A673 (cell line): Measurements from ENCODE around the gene BFSP2. TPM values are rescaled to one million over a fixed set of nuclear protein-coding genes. Genes with fewer than 3 reads are reported as not detected.
A peak's percentile ranks its signal among the peaks of the same experiment; 100 is the strongest.
"Not testable (repeated sequence)": the region's sequence is repeated elsewhere in the genome, so short reads cannot be mapped to it uniquely, and the experiment has no call there.

Experiments
- BruUV-seq: library from RNA; stranded (reverse); fragments of 400-500 nt; replicated peaks from 2 replicates; lab custom pipeline; 2021; lab: Mats Ljungman, UMichigan
- CTCF ChIA-PET: fragments of 300-600 bp; sonication (Branson Sonifier 250); formaldehyde crosslinking; loops from one replicate; lab custom pipeline; 2022; ENCODE audit warnings: antibody characterized with exemption; lab: Charles Lee
- POLR2A ChIA-PET: fragments of 300-600 bp; sonication (Branson Sonifier 250); formaldehyde crosslinking; loops from one replicate; lab custom pipeline; 2022; ENCODE audit warnings: antibody characterized with exemption; ENCODE audit not compliant: low non-redundant PET; lab: Charles Lee
- DNase-seq: peaks from one replicate; pipeline ENCODE4 v3.0.0-alpha.2; 2015; ENCODE audit warnings: low spot score
- H3K27ac ChIP-seq: fragments of 200-600 bp; sonication (generic); 2 replicates; pipeline ENCODE4 v1.5.1; 2016; ENCODE audit warnings: mixed run types, low read depth, mild to moderate bottlenecking, mixed read lengths, antibody characterized with exemption, low read length; ENCODE audit not compliant: poor library complexity, severe bottlenecking
- H3K27me3 ChIP-seq: fragments of 200-600 bp; sonication (generic); replicated peaks from 2 replicates; pipeline ENCODE4 v1.6.1; 2017; ENCODE audit warnings: mixed run types, low read depth, mild to moderate bottlenecking, mixed read lengths, antibody characterized with exemption, low read length; ENCODE audit not compliant: insufficient read depth, poor library complexity
- H3K36me3 ChIP-seq: fragments of 200-600 bp; sonication (generic); 2 replicates; pipeline ENCODE4 v1.6.1; 2016; ENCODE audit warnings: mixed run types, mild to moderate bottlenecking, mixed read lengths, antibody characterized with exemption, low read length; ENCODE audit not compliant: insufficient read depth, poor library complexity, severe bottlenecking
- H3K4me1 ChIP-seq: fragments of 200-600 bp; sonication (generic); 2 replicates; pipeline ENCODE4 v1.6.1; 2017; ENCODE audit warnings: mixed run types, mild to moderate bottlenecking, mixed read lengths, antibody characterized with exemption, low read length; ENCODE audit not compliant: insufficient read depth, poor library complexity, severe bottlenecking
- H3K4me3 ChIP-seq: fragments of 200-600 bp; sonication (generic); 2 replicates; pipeline ENCODE4 v1.5.1; 2016; ENCODE audit warnings: low read depth, mixed run types, mild to moderate bottlenecking, mixed read lengths, low read length; ENCODE audit not compliant: poor library complexity, severe bottlenecking
- H3K9me3 ChIP-seq: fragments of 200-600 bp; sonication (generic); 2 replicates; pipeline ENCODE4 v1.6.1; 2016; ENCODE audit warnings: mixed run types, low read depth, mild to moderate bottlenecking, mixed read lengths, antibody characterized with exemption, low read length; ENCODE audit not compliant: poor library complexity, severe bottlenecking
- EZH2 ChIP-seq: fragments of 200-600 bp; sonication (generic); IDR thresholded peaks from 2 replicates; pipeline ENCODE4 v1.6.1; 2017; ENCODE audit warnings: borderline replicate concordance, low read depth, mild to moderate bottlenecking, mixed read lengths, antibody characterized with exemption, low read length; ENCODE audit not compliant: poor library complexity, severe bottlenecking
- intact Hi-C: fragments of 100-400 bp; cut with micrococcal nuclease; formaldehyde crosslinking; loops from one replicate; pipeline ENCODE4 v1.10.0; 2022; ENCODE audit not compliant: unreplicated experiment
- total RNA-seq: library from RNA; stranded (reverse); gene quantifications from 2 replicates; pipeline ENCODE4 v1.2.3, GENCODE V29; 2021
- TF ChIP-seq, protein P1 (sequence below): fragments of 300-800, 200-600 bp; sonication (generic); conservative IDR thresholded peaks from 2 replicates; pipeline ENCODE4 v1.5.1; 2017; ENCODE audit warnings: low read depth, mild to moderate bottlenecking, antibody characterized with exemption, low read length, moderate library complexity, mixed read lengths

BFSP2 gene
- total RNA-seq, 1 experiment from 2014 or later = not detected

DNA sequence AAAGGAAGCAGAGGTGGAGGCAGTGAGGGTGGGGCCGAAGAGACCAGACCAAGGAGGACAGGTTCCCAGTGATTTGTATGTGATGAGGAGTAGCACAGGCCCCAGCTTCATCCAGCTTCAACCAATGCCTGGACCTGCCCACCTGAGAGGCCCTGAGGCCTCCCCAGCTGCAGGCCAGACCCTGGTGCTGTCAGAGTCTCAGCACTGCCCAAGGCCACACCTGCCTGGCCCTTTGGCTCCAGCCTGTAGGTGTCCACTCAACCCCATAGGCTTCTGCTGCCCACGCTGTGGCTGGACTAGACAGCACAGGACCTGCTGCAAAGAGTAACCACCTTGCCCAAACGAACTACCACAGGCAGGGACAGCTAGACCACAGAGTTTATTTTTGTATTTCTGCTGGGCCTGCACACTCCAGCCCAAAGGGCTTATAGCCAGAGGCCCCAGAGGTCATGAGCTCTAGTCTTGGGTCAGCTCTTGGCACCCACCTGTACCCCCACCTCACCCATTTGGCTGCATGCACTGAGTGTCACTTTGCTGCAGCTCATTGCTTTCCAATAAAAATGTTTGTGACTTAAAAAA lies 91.7 kb downstream of the BFSP2 start:
- Histone ChIP-seq H3K27ac (no peak overlapping the region), H3K9me3 (no peaks in the 10 kb centered on the region), H3K36me3 (no peaks in the 10 kb centered on the region), H3K27me3 (no peaks in the 10 kb centered on the region), H3K4me1 (no peaks in the 10 kb centered on the region), H3K4me3 (no peak overlapping the region)
- no peak for TF ChIP-seq EZH2
- TF ChIP-seq, protein P1, sequence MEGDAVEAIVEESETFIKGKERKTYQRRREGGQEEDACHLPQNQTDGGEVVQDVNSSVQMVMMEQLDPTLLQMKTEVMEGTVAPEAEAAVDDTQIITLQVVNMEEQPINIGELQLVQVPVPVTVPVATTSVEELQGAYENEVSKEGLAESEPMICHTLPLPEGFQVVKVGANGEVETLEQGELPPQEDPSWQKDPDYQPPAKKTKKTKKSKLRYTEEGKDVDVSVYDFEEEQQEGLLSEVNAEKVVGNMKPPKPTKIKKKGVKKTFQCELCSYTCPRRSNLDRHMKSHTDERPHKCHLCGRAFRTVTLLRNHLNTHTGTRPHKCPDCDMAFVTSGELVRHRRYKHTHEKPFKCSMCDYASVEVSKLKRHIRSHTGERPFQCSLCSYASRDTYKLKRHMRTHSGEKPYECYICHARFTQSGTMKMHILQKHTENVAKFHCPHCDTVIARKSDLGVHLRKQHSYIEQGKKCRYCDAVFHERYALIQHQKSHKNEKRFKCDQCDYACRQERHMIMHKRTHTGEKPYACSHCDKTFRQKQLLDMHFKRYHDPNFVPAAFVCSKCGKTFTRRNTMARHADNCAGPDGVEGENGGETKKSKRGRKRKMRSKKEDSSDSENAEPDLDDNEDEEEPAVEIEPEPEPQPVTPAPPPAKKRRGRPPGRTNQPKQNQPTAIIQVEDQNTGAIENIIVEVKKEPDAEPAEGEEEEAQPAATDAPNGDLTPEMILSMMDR = no peak
- CTCF ChIA-PET = no interaction called here
- POLR2A ChIA-PET = no interaction called here
- no peak for DNase-seq
- no TSS peak for BruUV-seq
- intact Hi-C loops = no loop called here

DNA sequence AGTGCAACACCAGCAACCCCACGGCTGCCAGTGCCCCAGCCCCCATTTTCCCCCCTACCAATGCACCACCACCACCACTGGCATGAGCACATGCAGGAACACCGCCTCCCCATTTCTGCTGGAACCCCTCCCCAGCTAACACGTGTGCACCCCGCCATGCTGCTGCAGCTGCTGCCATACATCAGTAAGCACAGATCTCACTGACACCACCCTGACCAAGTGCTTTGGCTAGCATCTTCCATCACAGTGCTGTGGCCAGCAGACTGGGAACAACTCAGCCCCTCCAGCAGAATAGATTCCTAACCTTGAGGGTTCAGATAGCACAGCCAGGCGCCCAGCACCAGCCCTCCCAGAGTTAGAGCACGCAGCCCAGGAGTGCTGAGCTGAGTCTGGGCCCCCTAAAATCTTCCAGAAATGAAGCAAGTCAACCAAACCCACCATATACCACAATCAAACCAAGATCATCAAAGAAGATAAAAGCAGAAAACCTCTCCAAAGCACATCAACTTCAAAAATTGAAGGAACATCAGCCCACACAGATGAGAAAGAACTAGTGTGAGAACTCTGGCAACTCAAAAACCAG lies 92.4 kb downstream of the BFSP2 start:
- Histone ChIP-seq H3K27me3 (no peaks in the 10 kb centered on the region), H3K4me3 (no peak overlapping the region), H3K9me3 (no peaks in the 10 kb centered on the region), H3K4me1 (no peaks in the 10 kb centered on the region), H3K27ac (no peak overlapping the region), H3K36me3 (no peaks in the 10 kb centered on the region)
- BruUV-seq = no TSS peak
- intact Hi-C loops = no loop called here
- CTCF ChIA-PET = no interaction called here
- POLR2A ChIA-PET = no interaction called here
- DNase-seq = no peak
- TF ChIP-seq, protein P1 = no peak
- no peak for TF ChIP-seq EZH2

DNA sequence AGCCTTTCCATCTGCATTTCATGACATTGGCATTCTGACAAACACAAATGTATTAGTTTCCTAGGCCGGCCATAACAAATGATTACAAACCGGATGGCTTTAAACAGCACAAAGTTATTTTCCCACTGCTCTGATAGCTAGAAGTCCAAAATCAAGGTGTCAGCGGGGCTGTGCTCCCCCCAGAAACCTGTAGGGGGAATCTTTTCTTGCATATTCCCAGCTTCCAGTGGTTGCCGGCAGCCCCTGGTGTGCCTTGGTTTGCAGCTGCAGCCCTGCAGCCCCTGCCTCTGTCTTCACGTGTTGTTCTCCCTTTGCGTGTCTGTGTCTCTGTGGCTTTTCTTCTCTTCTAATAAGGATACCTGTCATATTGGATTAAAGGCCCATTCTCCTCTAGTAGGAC lies 94.6 kb downstream of the BFSP2 start:
- POLR2A ChIA-PET = no interaction called here
- CTCF ChIA-PET = no interaction called here
- Histone ChIP-seq H3K27me3 (no peaks in the 10 kb centered on the region), H3K4me1 (no peaks in the 10 kb centered on the region), H3K36me3 (no peaks in the 10 kb centered on the region), H3K4me3 (no peak overlapping the region), H3K27ac (no peak overlapping the region), H3K9me3 (no peaks in the 10 kb centered on the region)
- DNase-seq = peak; percentile 12
- no TSS peak for BruUV-seq
- TF ChIP-seq EZH2 = no peak
- TF ChIP-seq, protein P1 = peak; percentile 32; the same call in 1 of the 2 replicates
- intact Hi-C loops = no loop called here

DNA sequence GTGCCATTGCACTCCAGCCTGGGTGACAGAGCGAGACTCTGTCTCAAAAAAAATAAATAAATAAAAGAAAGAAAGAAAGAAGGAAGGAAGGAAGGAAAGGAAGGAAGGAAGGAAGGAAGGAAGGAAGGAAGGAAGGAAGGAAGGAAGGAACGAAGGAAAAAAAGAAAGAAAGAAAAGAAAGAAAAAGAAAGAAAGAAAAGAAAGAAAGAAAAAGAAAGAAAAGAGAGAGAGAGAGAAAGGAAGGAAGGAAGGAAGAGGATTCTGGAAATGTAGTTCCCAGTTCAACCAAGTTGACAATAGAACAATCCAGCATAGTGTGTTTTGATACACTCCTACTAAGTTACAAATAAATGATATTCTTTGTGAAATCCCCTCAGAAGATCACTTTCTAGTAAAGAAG lies 102.7 kb downstream of the BFSP2 start:
- H3K4me3 ChIP-seq, H3K4me1 ChIP-seq, H3K27me3 ChIP-seq, H3K9me3 ChIP-seq, DNase-seq, H3K27ac ChIP-seq, POLR2A ChIA-PET, CTCF ChIA-PET, BruUV-seq, intact Hi-C loops, H3K36me3 ChIP-seq: not testable (repeated sequence)
